ENCODE data around the gene FGF1. TPM values are rescaled to one million over a fixed set of nuclear protein-coding genes. Genes with fewer than 3 reads are reported as not detected.

The FGF1 gene
- polyA plus RNA-seq, 1 of the 3 experiments (the other 2 are of a cell fraction), result 5.3 TPM

GRCh38 chr5:142568283-142568995 is 117.5 kb downstream of the FGF1 start:
- Histone ChIP-seq H3K9ac (no peak overlapping the region), H3K79me2 (ENCODE audit: insufficient read depth) (no peaks in the 10 kb centered on the region), H3K4me3 (ENCODE audit: low read depth in 2 of 2, low read length in 1 of 2) (no peak overlapping the region), H3K4me1 (ENCODE audit: control insufficient read depth in 1 of 2, insufficient read depth in 2 of 2, low read depth in 1 of 2, low read length in 1 of 2) (peaks cover 3 to 5% of the 10 kb centered on the region in 2 experiments; a peak in 2 of 4 replicates), H3K27me3 (ENCODE audit: insufficient read depth) (no peaks in the 10 kb centered on the region), H2AFZ (ENCODE audit: low read depth) (0 out of 2 replicates have a peak overlapping the region, but pooled peaks have one; percentile 15), H4K20me1 (ENCODE audit: insufficient read depth) (no peaks in the 10 kb centered on the region), H3K36me3 (replicated peaks in 1 of 2; ENCODE audit: control insufficient read depth in 1 of 2, insufficient read depth in 2 of 2, low read length in 1 of 2) (no peaks in the 10 kb centered on the region), H3F3A (replicated peaks; ENCODE audit: insufficient read depth) (no peaks in the 10 kb centered on the region), H3K27ac (ENCODE audit: low read depth in 2 of 2, low read length in 1 of 2) (no peak overlapping the region; a peak in 1 of 4 replicates), H3K4me2 (no peak overlapping the region), H3K9me2 (no peaks in the 10 kb centered on the region), H3K9me3 (no peaks in the 10 kb centered on the region)
- TF ChIP-seq GABPA (IDR thresholded peaks at IDR 0.05; ENCODE audit: low read depth), result no peak
- no peak for TF ChIP-seq GATA2 (CRISPR knock-in tag; IDR thresholded peaks at IDR 0.05)
- TF ChIP-seq FOXJ3 (CRISPR knock-in tag; IDR thresholded peaks at IDR 0.05), result no peak
- TF ChIP-seq USF1 (IDR thresholded peaks at IDR 0.05; ENCODE audit: borderline replicate concordance, low read depth), result no peak
- TF ChIP-seq RAD21 (IDR thresholded peaks at IDR 0.05; ENCODE audit: low read length), result no peak
- TF ChIP-seq CTCF (IDR thresholded peaks at IDR 0.05), result no peak
- TF ChIP-seq FOXM1 (IDR thresholded peaks at IDR 0.05; ENCODE audit: low read depth), result no peak
- TF ChIP-seq RXRA (IDR thresholded peaks at IDR 0.05; ENCODE audit: borderline replicate concordance, low read depth), result no peak
- TF ChIP-seq YY1 (IDR thresholded peaks at IDR 0.05; ENCODE audit: low read depth), result no peak
- TF ChIP-seq TAF1 (IDR thresholded peaks at IDR 0.05; ENCODE audit: borderline replicate concordance, low read depth, low read length), result no peak
- no peak for TF ChIP-seq USF2 (IDR thresholded peaks at IDR 0.05; ENCODE audit: borderline replicate concordance, low read depth, low read length)
- no peak for TF ChIP-seq JUND (IDR thresholded peaks at IDR 0.05)
- TF ChIP-seq RFX5 (IDR thresholded peaks at IDR 0.05; ENCODE audit: low read length), result no peak
- no peak for TF ChIP-seq MAX (IDR thresholded peaks at IDR 0.05; ENCODE audit: low read depth)
- no peak for TF ChIP-seq POLR2AphosphoS5 (IDR thresholded peaks at IDR 0.05; ENCODE audit: low read depth, low read length)
- no peak for TF ChIP-seq ELF1 (IDR thresholded peaks at IDR 0.05)
- TF ChIP-seq EZH2phosphoT487 (IDR thresholded peaks at IDR 0.05; ENCODE audit: borderline replicate concordance, low read depth), result no peak
- no peak for TF ChIP-seq MXI1 (IDR thresholded peaks at IDR 0.05; ENCODE audit: low read depth, low read length)
- no peak for DNase-seq
- ChIA-PET POLR2A (interaction anchor here (0.6 kb wide), 1 partner anchor 133 kb away, joined by 4 read pairs; no protein-coding TSS in a partner anchor), CTCF (interaction anchor here (1.2 to 1.4 kb wide), 2 partner anchors 18 to 87 kb away, joined by 3 to 6 read pairs; no protein-coding TSS in a partner anchor)
- 87% methylated on average over 10 of the region's 10 CpGs for WGBS (ENCODE audit: low lambda C conversion rate)
